Duodenal mucosa (tissue), 2 donors: ENCODE measurements around the gene AGTPBP1.

Experiments
- H3K27ac ChIP-seq: one replicate; pipeline ENCODE4 v1.7.0; 2013; ENCODE audit warnings: low read depth, low read length
- H3K27me3 ChIP-seq, 2 donors: one replicate each; pipeline ENCODE4 v1.7.0; 2013; ENCODE audit warnings: low read length in 2 of 2, control low read depth in 1 of 2; ENCODE audit not compliant: insufficient read depth in 2 of 2, control insufficient read depth in 1 of 2
- H3K36me3 ChIP-seq, 2 donors: one replicate each; pipeline ENCODE4 v1.7.0; 2013; ENCODE audit warnings: low read length in 2 of 2, control low read depth in 1 of 2; ENCODE audit not compliant: insufficient read depth in 2 of 2, control insufficient read depth in 1 of 2
- H3K4me1 ChIP-seq, 2 donors: one replicate each; pipeline ENCODE4 v1.7.0; 2013; ENCODE audit warnings: low read length in 2 of 2, control low read depth in 1 of 2; ENCODE audit not compliant: insufficient read depth in 2 of 2, control insufficient read depth in 1 of 2
- H3K4me3 ChIP-seq, 2 donors: one replicate each; pipeline ENCODE4 v1.7.0; 2013; ENCODE audit warnings: low read length in 2 of 2, low read depth in 1 of 2
- H3K9ac ChIP-seq, 2 donors: one replicate each; pipeline ENCODE4 v1.7.0; 2013; ENCODE audit warnings: low read length in 2 of 2, low read depth in 1 of 2
- H3K9me3 ChIP-seq, 2 donors: one replicate each; pipeline ENCODE4 v1.7.0; 2013; ENCODE audit warnings: low read length in 2 of 2, control low read depth in 1 of 2; ENCODE audit not compliant: control insufficient read depth in 1 of 2

AGTPBP1 gene

GRCh38 chr9:85645909-85646627 is 95.7 kb downstream of the AGTPBP1 start:
- no peaks in the 10 kb centered on the region for H3K36me3 ChIP-seq
- no peak overlapping the region for H3K27ac ChIP-seq

GRCh38 chr9:85640425-85640824 is 101.3 kb downstream of the AGTPBP1 start:
- Histone ChIP-seq H3K4me3 (no peak overlapping the region), H3K9ac (no peak overlapping the region), H3K4me1 (no peaks in the 10 kb centered on the region), H3K27me3 (no peaks in the 10 kb centered on the region), H3K36me3 (no peaks in the 10 kb centered on the region), H3K27ac (no peak overlapping the region), H3K9me3 (no peaks in the 10 kb centered on the region)

More at GRCh38 chr9:85645909-85646627, 95.7 kb downstream of the AGTPBP1 start:
- no peak overlapping the region for H3K9ac ChIP-seq
- no peak overlapping the region for H3K4me3 ChIP-seq
- H3K27me3 ChIP-seq: no peaks in the 10 kb centered on the region
- no peaks in the 10 kb centered on the region for H3K4me1 ChIP-seq
- H3K9me3 ChIP-seq: no peaks in the 10 kb centered on the region

GRCh38 chr9:85639675-85640186 is 102.0 kb downstream of the AGTPBP1 start:
- H3K4me1 ChIP-seq: no peaks in the 10 kb centered on the region
- no peaks in the 10 kb centered on the region for H3K27me3 ChIP-seq
- no peaks in the 10 kb centered on the region for H3K36me3 ChIP-seq
- no peak overlapping the region for H3K27ac ChIP-seq
- no peaks in the 10 kb centered on the region for H3K9me3 ChIP-seq
- H3K9ac ChIP-seq: no peak overlapping the region
- no peak overlapping the region for H3K4me3 ChIP-seq

DNA sequence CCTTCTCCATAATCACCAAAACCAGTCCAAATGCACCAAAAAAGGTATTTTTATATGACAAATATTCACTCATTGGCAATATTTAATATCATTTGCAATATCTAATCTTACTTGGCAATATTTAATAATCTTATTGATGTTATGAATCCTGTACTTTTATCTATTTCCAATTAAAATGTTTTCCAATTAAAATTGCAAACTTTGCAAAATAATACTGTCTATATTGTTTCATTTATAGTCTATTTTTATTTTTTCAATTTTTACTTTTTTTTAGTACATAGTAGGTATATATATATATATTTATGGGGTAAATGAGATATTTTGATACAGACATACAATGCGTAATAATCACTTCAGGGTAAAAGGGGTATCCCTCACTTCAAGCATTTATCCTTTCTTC is 109.9 kb downstream of the AGTPBP1 start:
- no peaks in the 10 kb centered on the region for H3K9me3 ChIP-seq
- no peak overlapping the region for H3K4me3 ChIP-seq
- no peak overlapping the region for H3K27ac ChIP-seq
- H3K36me3 ChIP-seq: peaks cover 0 to 5% of the 10 kb centered on the region in 2 donors
- H3K27me3 ChIP-seq: no peaks in the 10 kb centered on the region
- H3K4me1 ChIP-seq: no peaks in the 10 kb centered on the region
- no peak overlapping the region for H3K9ac ChIP-seq

DNA sequence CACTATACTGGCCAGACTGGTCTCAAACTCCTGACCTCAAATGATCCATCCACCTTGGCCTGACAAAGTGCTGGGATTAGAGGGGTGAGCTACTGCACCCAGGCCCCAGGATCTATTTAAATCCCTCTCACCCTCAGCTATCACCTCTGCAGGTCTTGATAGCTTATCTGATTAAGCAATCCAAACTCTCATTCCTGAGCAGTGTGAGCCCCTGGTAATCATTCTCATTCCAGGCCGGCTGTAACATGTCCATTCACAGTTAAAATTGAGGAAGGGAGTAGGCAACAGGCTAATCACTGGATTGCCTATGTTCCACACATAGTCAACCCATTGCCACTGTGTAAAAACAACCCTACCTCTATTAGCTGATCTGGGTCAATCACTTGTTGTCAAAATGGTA is 111.1 kb downstream of the AGTPBP1 start:
- Histone ChIP-seq H3K9me3 (no peaks in the 10 kb centered on the region), H3K36me3 (peaks cover 0 to 5% of the 10 kb centered on the region in 2 donors), H3K9ac (no peak overlapping the region), H3K4me3 (no peak overlapping the region), H3K27ac (no peak overlapping the region), H3K27me3 (no peaks in the 10 kb centered on the region), H3K4me1 (no peaks in the 10 kb centered on the region)

DNA sequence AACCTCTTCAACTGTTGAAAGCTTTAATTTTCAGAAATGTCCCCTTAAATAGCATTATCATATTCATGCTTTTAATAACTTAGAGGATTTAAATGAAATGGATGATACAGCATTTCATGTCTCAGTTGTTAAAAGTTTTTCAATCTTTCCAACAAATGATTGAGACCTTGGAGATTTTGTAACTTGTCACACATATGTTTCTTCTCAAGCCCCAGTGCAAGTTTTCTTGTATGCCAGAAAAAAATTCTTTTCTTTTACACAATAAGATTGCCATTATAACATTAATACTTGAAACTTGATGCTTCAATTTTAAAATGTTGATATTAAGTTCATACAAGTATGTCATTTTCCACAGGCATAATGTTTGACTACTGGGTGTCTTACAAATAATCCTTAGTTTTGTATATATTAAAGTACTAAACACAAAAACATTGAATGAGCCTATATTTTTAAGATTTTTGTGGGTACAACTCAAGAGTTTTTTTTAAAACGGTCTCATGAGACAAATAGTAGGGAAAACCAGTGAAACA is 124.5 kb downstream of the AGTPBP1 start:
- no peak overlapping the region for H3K4me3 ChIP-seq
- no peaks in the 10 kb centered on the region for H3K9me3 ChIP-seq
- H3K36me3 ChIP-seq: no peaks in the 10 kb centered on the region
- H3K27me3 ChIP-seq: no peaks in the 10 kb centered on the region
- H3K27ac ChIP-seq: no peak overlapping the region
- H3K9ac ChIP-seq: no peak overlapping the region
- no peaks in the 10 kb centered on the region for H3K4me1 ChIP-seq

GRCh38 chr9:85615792-85616191 is 126.0 kb downstream of the AGTPBP1 start:
- H3K9ac ChIP-seq: no peak overlapping the region
- H3K27me3 ChIP-seq: no peaks in the 10 kb centered on the region
- H3K9me3 ChIP-seq: no peaks in the 10 kb centered on the region
- no peak overlapping the region for H3K27ac ChIP-seq
- no peak overlapping the region for H3K4me3 ChIP-seq
- no peaks in the 10 kb centered on the region for H3K36me3 ChIP-seq
- H3K4me1 ChIP-seq: no peaks in the 10 kb centered on the region

DNA sequence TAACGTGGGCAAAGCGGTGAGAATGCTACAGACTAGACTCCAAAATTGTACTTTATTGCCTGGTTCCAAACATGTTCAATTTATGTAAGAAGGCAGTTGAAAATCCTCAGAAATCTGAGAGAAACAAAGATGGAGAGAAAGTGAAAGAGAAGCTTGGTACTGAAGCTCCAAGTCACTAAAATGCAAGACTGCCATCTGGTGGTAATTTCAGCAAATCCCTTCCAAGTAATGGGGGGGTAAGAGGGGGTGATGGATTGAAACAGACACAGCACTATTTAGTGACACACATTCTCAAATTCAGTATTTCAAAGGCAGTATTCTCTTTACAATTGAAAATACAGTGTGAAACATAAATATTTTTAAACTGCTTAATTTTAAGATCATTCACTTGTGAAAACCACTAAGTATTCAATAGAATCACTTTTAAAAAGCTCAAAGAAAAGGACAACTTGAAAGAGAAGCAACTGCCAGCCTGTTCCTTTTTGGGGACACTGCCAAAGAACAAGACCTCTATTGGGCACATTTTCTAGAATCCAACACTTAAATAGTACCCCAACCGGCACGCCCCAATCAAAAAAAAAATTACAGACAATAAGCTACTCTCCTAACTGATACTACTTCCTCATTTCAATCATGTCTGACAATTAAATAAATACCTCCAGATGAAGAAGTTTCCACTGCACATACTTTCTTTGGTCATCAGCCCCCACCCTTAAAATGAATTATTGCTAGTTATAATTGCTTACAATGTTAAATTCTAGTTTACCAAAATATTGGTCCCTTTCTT is 131.5 kb downstream of the AGTPBP1 start:
- Histone ChIP-seq H3K9me3 (no peaks in the 10 kb centered on the region), H3K4me3 (peak overlapping the region; percentile 25 to 41), H3K36me3 (no peaks in the 10 kb centered on the region), H3K9ac (no peak overlapping the region), H3K27me3 (no peaks in the 10 kb centered on the region), H3K27ac (no peak overlapping the region), H3K4me1 (no peaks in the 10 kb centered on the region)

GRCh38 chr9:85605905-85606304 is 135.8 kb downstream of the AGTPBP1 start:
- no peak overlapping the region for H3K4me3 ChIP-seq
- H3K27me3 ChIP-seq: no peaks in the 10 kb centered on the region
- no peak overlapping the region for H3K9ac ChIP-seq
- H3K36me3 ChIP-seq: no peaks in the 10 kb centered on the region
- H3K9me3 ChIP-seq: no peaks in the 10 kb centered on the region
- no peaks in the 10 kb centered on the region for H3K4me1 ChIP-seq
- H3K27ac ChIP-seq: no peak overlapping the region

DNA sequence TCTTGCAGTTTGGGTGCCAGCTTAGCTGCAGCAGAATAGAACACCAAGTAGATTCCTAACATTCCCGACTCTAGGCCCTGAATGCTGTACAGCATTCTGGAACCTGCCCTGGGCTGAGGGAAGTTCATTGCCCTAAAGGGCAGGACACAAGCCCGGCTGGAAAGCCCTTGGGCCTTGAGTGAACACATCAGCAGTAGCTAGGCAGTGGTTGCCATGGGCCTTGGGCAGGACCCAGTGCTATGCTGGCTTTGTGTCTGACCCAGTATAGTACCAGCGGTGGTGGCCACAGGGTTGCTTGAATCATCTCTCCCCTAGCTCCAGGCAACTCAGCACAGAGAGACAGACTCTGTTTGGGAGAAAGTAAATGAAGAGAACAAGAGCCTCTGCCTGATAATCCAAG is 137.8 kb downstream of the AGTPBP1 start:
- Histone ChIP-seq H3K27ac (no peak overlapping the region), H3K9ac (no peak overlapping the region), H3K4me3 (no peak overlapping the region), H3K36me3 (no peaks in the 10 kb centered on the region), H3K9me3 (no peaks in the 10 kb centered on the region), H3K4me1 (no peaks in the 10 kb centered on the region), H3K27me3 (no peaks in the 10 kb centered on the region)
